ENCODE measurements around the gene SYT5.

DNA sequence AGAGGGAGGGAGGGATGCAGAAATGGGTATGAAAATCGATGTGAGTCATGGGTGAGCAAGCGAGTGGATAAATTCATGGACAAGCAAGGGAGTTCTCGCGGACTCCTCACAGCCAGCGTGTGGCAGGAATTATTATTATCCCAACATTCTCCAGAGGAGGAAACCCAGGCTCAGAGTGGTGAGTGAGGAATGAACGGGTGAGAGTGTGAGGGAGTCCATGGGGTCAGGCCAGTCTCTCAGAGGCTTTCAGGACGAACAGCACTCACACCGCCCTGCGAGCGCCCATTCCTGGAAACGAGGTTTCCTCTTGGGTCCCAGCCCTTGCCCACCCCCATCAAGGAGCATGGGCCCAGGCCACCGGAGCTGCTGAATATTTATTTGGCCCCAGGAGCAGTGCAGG lies 7.3 kb downstream of the SYT5 start:
- TF ChIP-seq SRF (IDR thresholded peaks at IDR 0.05; ENCODE audit: low read depth, low read length) (no peak), ZNF124 (CRISPR knock-in tag; IDR thresholded peaks at IDR 0.05) (no peak), ZNF646 (CRISPR knock-in tag; IDR thresholded peaks at IDR 0.05) (no peak), SMC3 (IDR thresholded peaks at IDR 0.05; ENCODE audit: low read length) (no peak), TAF15 (IDR thresholded peaks at IDR 0.05; ENCODE audit: low read depth, low read length, poor library complexity, severe bottlenecking) (no peak), PHF21A (CRISPR knock-in tag; IDR thresholded peaks at IDR 0.05) (no peak), YY1 (IDR thresholded peaks at IDR 0.05; ENCODE audit: insufficient read depth, insufficient replicate concordance, low read depth, low read length) (no peak), SETDB1 (CRISPR knock-in tag; IDR thresholded peaks at IDR 0.05; ENCODE audit: borderline replicate concordance) (no peak)
- TF ChIP-seq, protein P1, sequence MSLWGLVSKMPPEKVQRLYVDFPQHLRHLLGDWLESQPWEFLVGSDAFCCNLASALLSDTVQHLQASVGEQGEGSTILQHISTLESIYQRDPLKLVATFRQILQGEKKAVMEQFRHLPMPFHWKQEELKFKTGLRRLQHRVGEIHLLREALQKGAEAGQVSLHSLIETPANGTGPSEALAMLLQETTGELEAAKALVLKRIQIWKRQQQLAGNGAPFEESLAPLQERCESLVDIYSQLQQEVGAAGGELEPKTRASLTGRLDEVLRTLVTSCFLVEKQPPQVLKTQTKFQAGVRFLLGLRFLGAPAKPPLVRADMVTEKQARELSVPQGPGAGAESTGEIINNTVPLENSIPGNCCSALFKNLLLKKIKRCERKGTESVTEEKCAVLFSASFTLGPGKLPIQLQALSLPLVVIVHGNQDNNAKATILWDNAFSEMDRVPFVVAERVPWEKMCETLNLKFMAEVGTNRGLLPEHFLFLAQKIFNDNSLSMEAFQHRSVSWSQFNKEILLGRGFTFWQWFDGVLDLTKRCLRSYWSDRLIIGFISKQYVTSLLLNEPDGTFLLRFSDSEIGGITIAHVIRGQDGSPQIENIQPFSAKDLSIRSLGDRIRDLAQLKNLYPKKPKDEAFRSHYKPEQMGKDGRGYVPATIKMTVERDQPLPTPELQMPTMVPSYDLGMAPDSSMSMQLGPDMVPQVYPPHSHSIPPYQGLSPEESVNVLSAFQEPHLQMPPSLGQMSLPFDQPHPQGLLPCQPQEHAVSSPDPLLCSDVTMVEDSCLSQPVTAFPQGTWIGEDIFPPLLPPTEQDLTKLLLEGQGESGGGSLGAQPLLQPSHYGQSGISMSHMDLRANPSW (CRISPR knock-in tag; IDR thresholded peaks at IDR 0.05; ENCODE audit: borderline replicate concordance) = no peak
- TF ChIP-seq, protein P2, sequence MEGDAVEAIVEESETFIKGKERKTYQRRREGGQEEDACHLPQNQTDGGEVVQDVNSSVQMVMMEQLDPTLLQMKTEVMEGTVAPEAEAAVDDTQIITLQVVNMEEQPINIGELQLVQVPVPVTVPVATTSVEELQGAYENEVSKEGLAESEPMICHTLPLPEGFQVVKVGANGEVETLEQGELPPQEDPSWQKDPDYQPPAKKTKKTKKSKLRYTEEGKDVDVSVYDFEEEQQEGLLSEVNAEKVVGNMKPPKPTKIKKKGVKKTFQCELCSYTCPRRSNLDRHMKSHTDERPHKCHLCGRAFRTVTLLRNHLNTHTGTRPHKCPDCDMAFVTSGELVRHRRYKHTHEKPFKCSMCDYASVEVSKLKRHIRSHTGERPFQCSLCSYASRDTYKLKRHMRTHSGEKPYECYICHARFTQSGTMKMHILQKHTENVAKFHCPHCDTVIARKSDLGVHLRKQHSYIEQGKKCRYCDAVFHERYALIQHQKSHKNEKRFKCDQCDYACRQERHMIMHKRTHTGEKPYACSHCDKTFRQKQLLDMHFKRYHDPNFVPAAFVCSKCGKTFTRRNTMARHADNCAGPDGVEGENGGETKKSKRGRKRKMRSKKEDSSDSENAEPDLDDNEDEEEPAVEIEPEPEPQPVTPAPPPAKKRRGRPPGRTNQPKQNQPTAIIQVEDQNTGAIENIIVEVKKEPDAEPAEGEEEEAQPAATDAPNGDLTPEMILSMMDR (CRISPR knock-in tag; IDR thresholded peaks at IDR 0.05) = no peak
